ENCODE results near the gene PDE4C. TPM values are rescaled to one million over a fixed set of nuclear protein-coding genes. Genes with fewer than 3 reads are reported as not detected.

Gene PDE4C
- total and polyA plus RNA-seq, 10 donors: 0.07 to 7.6 (median 1.8) TPM

DNA sequence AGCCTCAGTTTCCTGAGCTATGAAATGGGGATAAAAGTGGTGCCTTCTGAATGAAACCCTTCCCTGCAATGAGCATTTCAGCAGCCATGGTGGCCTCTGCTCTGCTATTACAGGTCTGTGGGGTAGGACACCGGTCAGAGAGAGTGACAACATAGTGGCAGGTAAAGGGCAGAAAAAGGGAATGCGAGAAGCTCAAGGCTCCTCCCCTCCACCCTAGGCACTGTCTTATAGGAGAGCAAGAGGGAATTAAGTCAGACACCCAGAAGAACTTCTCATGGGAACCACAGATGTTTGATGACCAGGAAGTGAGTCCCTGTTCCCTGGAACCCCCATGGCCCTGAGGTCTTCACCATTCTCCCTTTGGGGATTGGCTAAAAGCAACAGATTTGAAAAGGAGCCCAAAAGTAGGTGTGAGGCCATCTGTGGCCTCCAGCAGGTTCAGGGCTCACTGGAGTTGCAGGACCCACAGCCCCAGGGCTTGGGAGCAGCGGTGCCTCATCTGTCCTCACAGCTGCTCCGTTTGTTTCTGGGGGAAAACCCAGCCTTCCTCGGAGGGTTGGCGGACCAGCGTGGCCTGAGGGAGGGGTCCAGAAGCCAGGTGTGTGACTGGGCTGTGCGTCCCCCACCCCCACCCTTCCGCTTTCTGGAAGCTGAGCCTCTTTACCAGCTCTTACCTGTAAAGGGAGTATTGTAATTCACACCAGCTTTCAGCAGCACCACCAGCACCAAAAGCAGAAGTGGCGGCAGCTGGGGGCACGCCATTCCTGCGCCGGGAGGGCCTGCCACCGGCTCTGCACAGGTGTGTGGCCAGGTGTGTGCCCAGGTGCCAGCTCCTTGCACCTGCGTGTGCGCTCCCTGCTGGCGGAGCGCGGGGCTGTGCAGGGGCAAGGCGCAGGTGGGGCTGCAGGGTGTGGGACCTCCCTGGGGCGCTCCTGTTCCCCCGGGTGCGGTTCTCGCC is 28.6 kb upstream of the PDE4C start:
- peaks cover 0 to 20% (median 7%) of the 10 kb centered on the region in 6 donors for H3K36me3 ChIP-seq
- DNase-seq: no peak
- H3K4me3 ChIP-seq: no peak overlapping the region
- H3K27me3 ChIP-seq (replicated peaks in 1 of 7): peaks cover 0 to 34% (median 4%) of the 10 kb centered on the region in 7 donors
- TF ChIP-seq POLR2AphosphoS5 (IDR thresholded peaks at IDR 0.05): peak; percentile 80 to 90 (median 83)
- peak in 2 of 11 experiments; percentile 12 to 17 for TF ChIP-seq CTCF (IDR thresholded peaks at IDR 0.05 in 8 of 11, conservative IDR thresholded peaks at IDR 0.05 in 3 of 11)
- TF ChIP-seq POLR2A (IDR thresholded peaks at IDR 0.05): no peak
- peaks cover 0 to 31% (median 13%) of the 10 kb centered on the region in 6 donors for H3K4me1 ChIP-seq
- WGBS, 5 donors: 16 to 47% (median 22%) methylated on average over 7 to 24 of the region's 24 CpGs
- H3K27ac ChIP-seq: no peak overlapping the region
- H3K9me3 ChIP-seq: no peaks in the 10 kb centered on the region
- intact Hi-C loops (cut with DNase I; ENCODE audit: low total_unique reads): loop anchor here (5.0 kb wide), 2 partner anchors 48 to 143 kb away; no protein-coding TSS in a partner anchor

DNA sequence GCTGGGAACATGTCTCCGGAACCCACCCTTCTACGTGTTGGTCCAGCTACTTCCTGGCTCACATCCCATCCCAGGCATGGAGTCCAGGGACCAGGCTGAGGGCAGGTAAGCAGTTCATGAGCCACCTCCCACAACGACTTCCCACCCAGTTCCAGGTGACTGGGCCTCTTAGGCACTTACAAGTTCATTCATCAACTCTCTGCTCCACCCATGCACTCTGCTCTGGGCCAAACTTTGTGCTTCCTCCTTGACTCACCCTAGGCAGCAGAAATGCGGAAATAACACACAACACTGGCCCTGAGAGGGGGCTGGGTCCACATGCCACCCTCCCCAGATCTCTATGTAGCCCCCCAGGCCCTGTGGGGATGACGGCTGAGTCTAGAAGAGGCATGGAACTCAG is 27.5 kb upstream of the PDE4C start:
- TF ChIP-seq POLR2AphosphoS5 (IDR thresholded peaks at IDR 0.05): no peak
- no peak for TF ChIP-seq POLR2A (IDR thresholded peaks at IDR 0.05)
- TF ChIP-seq CTCF (IDR thresholded peaks at IDR 0.05 in 8 of 11, conservative IDR thresholded peaks at IDR 0.05 in 3 of 11): no peak
- H3K36me3 ChIP-seq: peaks cover 0 to 20% (median 7%) of the 10 kb centered on the region in 6 donors
- DNase-seq: no peak
- H3K9me3 ChIP-seq: no peaks in the 10 kb centered on the region
- WGBS, 5 donors: 36 to 57% (median 47%) methylated on average over 4 to 5 of the region's 5 CpGs
- peaks cover 0 to 31% (median 13%) of the 10 kb centered on the region in 6 donors for H3K4me1 ChIP-seq
- no peak overlapping the region for H3K27ac ChIP-seq
- intact Hi-C loops (cut with DNase I; ENCODE audit: low total_unique reads): loop anchor here (5.0 kb wide), 2 partner anchors 46 to 141 kb away; no protein-coding TSS in a partner anchor
- no peak overlapping the region for H3K4me3 ChIP-seq
- peaks cover 0 to 34% (median 4%) of the 10 kb centered on the region in 7 donors for H3K27me3 ChIP-seq (replicated peaks in 1 of 7)

GRCh38 chr19:18253130-18253529 is 26.9 kb upstream of the PDE4C start:
- intact Hi-C loops (cut with DNase I; ENCODE audit: low total_unique reads): loop anchor here (5.0 kb wide), 2 partner anchors 46 to 141 kb away; no protein-coding TSS in a partner anchor
- WGBS, 5 donors: 77 to 89% (median 86%) methylated on average over 4 of the region's 4 CpGs
- TF ChIP-seq POLR2AphosphoS5 (IDR thresholded peaks at IDR 0.05) (no peak), CTCF (IDR thresholded peaks at IDR 0.05 in 8 of 11, conservative IDR thresholded peaks at IDR 0.05 in 3 of 11) (no peak), POLR2A (IDR thresholded peaks at IDR 0.05) (no peak)
- H3K9me3 ChIP-seq: no peaks in the 10 kb centered on the region
- H3K27ac ChIP-seq: no peak overlapping the region
- peaks cover 0 to 16% (median 7%) of the 10 kb centered on the region in 6 donors for H3K36me3 ChIP-seq
- DNase-seq: no peak
- peaks cover 0 to 31% (median 13%) of the 10 kb centered on the region in 6 donors for H3K4me1 ChIP-seq
- H3K27me3 ChIP-seq (replicated peaks in 1 of 7): peaks cover 0 to 39% (median 4%) of the 10 kb centered on the region in 7 donors
- no peak overlapping the region for H3K4me3 ChIP-seq

DNA sequence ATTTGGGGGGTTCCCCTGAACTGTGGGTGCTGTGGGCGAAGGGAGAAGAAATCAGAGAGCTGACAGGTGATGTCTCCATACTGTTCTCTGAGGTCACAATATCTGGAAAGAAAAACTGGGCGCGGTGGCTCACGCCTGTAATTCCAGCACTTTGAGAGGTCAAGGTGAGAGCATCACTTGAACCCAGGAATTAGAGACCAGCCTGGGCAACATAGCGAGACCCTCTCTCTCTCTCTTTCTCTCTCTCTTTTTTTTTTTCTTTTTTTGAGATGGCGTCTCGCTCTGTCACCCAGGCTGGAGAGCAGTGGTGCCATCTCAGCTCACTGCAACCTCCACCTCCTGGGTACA is 26.1 kb upstream of the PDE4C start:
- Histone ChIP-seq H3K36me3 (peaks cover 0 to 8% (median 3%) of the 10 kb centered on the region in 6 donors), H3K9me3 (no peaks in the 10 kb centered on the region), H3K4me3 (no peak overlapping the region), H3K4me1 (peaks cover 0 to 31% (median 13%) of the 10 kb centered on the region in 6 donors), H3K27ac (no peak overlapping the region), H3K27me3 (replicated peaks in 1 of 7) (peaks cover 0 to 46% (median 4%) of the 10 kb centered on the region in 7 donors)
- DNase-seq: no peak
- intact Hi-C loops (cut with DNase I; ENCODE audit: low total_unique reads): loop anchor here (5.0 kb wide), 2 partner anchors 45 to 140 kb away; no protein-coding TSS in a partner anchor
- TF ChIP-seq CTCF (IDR thresholded peaks at IDR 0.05 in 8 of 11, conservative IDR thresholded peaks at IDR 0.05 in 3 of 11) (no peak), POLR2A (IDR thresholded peaks at IDR 0.05) (no peak)
- WGBS, 5 donors: 73 to 81% (median 81%) methylated on average over 7 of the region's 7 CpGs
